ENCODE data around the gene HSPA12A. TPM values are rescaled to one million over a fixed set of nuclear protein-coding genes. Genes with fewer than 3 reads are reported as not detected.
A peak's percentile ranks its signal among the peaks of the same experiment; 100 is the strongest.

HSPA12A gene
- total and polyA plus RNA-seq, 9 of the 15 experiments (the other 6 are each of a cell fraction or from before 2014, with no cell fraction given) = 0.01 to 0.18 (median 0.04) TPM; not detected in 4

DNA sequence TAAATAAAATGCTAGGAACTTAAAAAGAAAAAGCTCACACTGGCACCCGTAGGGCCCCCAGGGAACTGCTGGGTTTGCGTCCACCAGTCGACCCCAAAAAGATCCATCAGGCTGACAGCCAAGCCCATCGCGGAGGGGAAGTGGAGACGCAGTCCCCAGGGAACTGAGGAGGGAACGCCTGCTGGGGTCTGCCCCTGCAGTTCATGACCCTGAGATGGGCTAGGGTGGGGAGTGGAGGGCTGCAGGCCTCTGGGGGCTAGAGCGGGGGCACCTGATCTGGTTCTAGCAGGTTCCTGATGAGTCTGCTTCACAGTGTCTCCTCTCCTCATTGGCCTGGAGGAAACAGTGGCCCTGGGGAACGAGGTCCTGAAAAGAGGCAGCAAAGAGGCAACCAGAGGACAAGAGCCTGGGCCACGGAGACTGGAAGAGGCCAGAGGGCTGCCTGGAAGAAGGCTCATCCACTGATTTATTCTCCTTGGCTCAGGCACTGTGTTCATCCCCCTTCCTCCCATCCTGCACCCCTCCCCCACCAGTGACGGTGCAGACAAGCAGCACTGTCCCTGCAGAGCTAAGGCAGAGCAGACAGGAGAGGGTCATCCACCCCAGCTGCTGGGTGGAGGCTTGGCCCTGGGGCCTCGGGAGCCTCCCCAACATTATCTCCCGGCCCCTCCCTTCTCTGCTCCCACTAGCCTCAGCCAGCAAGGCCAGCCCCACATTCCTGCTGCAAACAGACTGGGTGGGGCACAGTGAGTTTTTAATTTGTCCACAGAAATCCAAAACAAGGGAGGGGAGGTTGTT lies 24.7 kb upstream of the HSPA12A start:
- no peaks in the 10 kb centered on the region for H4K20me1 ChIP-seq (replicated peaks; ENCODE audit: control insufficient read depth, insufficient read depth, low read length)
- WGBS (ENCODE audit: insufficient coverage, low coverage, missing lambda C conversion rate) = 0% methylated on average over 9 of the region's 13 CpGs
- H3K79me2 ChIP-seq (ENCODE audit: control insufficient read depth, insufficient read depth, low read length) = no peaks in the 10 kb centered on the region
- no peaks in the 10 kb centered on the region; a peak in 1 of 5 replicates for H3K4me1 ChIP-seq (replicated peaks in 1 of 2; ENCODE audit: control insufficient read depth in 2 of 2, insufficient read depth in 2 of 2, low read length in 2 of 2)
- H3K9me3 ChIP-seq (replicated peaks; ENCODE audit: control insufficient read depth, insufficient read depth, low read depth, low read length) = no peaks in the 10 kb centered on the region
- H3K27me3 ChIP-seq (ENCODE audit: control insufficient read depth in 2 of 2, insufficient read depth in 2 of 2, low read length in 2 of 2) = peaks cover 0 to 23% of the 10 kb centered on the region in 2 experiments; a peak in 3 of 5 replicates
- intact Hi-C loops (cut with micrococcal nuclease) = no loop called here
- in situ Hi-C loops (cut with MboI) = no loop called here
- no peaks in the 10 kb centered on the region for H3K36me3 ChIP-seq (ENCODE audit: control insufficient read depth, insufficient read depth, low read length)
- no peak overlapping the region for H2AFZ ChIP-seq (ENCODE audit: low read depth, low read length)
- ChIA-PET POLR2A (no interaction called here), CTCF (ENCODE audit: low intra/inter-chr PET ratio) (interaction anchor here (1.3 kb wide), 1 partner anchor 85 kb away, joined by 3 read pairs; no protein-coding TSS in a partner anchor)
- no TSS peak for BruUV-seq (replicated peaks)
- no peak overlapping the region for H3K4me2 ChIP-seq (ENCODE audit: insufficient read depth, low read length)
- H3K4me3 ChIP-seq = no peak overlapping the region
- FAIRE-seq (no peak), DNase-seq (ENCODE audit: extremely low read depth in 1 of 4, low spot score in 3 of 4) (peak in 1 of 4 experiments; percentile 6), ATAC-seq (no peak)
- H3K9ac ChIP-seq (ENCODE audit: insufficient read depth in 1 of 2, low read depth in 2 of 2, low read length in 2 of 2) = no peak overlapping the region
- no peak overlapping the region for H3K27ac ChIP-seq (ENCODE audit: extremely low read depth, low read depth, low read length)
- H3K9me1 ChIP-seq (ENCODE audit: control insufficient read depth, insufficient read depth, low read length) = no peaks in the 10 kb centered on the region
- TF ChIP-seq SUPT5H (IDR thresholded peaks at IDR 0.05) (no peak), COPS2 (conservative IDR thresholded peaks at IDR 0.05) (no peak), MTA3 (IDR thresholded peaks at IDR 0.05; ENCODE audit: borderline replicate concordance) (no peak), ZNF263 (CRISPR knock-in tag; IDR thresholded peaks at IDR 0.05; ENCODE audit: borderline replicate concordance) (no peak), RBM22 (IDR thresholded peaks at IDR 0.05; ENCODE audit: low read depth, low read length, poor library complexity, severe bottlenecking) (no peak), CHD4 (IDR thresholded peaks at IDR 0.05; ENCODE audit: insufficient read depth, insufficient replicate concordance, low read depth, low read length, poor library complexity, severe bottlenecking) (no peak), MYC (IDR thresholded peaks at IDR 0.05; ENCODE audit: low read depth, low read length) (no peak), MYC (CRISPR knock-in tag; IDR thresholded peaks at IDR 0.05; ENCODE audit: borderline replicate concordance, low read depth) (no peak), DPF2 (IDR thresholded peaks at IDR 0.05) (no peak), ZNF134 (CRISPR knock-in tag; conservative IDR thresholded peaks at IDR 0.05) (no peak), ZFX (CRISPR knock-in tag; IDR thresholded peaks at IDR 0.05) (no peak), YY1 (IDR thresholded peaks at IDR 0.05; ENCODE audit: borderline replicate concordance in 1 of 3, control insufficient read depth in 1 of 3, extremely low read depth in 1 of 3, insufficient read depth in 3 of 3, insufficient read length in 1 of 3, insufficient replicate concordance in 2 of 3, low read depth in 1 of 3, low read length in 2 of 3) (no peak), PPARD (CRISPR knock-in tag; IDR thresholded peaks at IDR 0.05) (no peak)
- TF ChIP-seq, protein P1, sequence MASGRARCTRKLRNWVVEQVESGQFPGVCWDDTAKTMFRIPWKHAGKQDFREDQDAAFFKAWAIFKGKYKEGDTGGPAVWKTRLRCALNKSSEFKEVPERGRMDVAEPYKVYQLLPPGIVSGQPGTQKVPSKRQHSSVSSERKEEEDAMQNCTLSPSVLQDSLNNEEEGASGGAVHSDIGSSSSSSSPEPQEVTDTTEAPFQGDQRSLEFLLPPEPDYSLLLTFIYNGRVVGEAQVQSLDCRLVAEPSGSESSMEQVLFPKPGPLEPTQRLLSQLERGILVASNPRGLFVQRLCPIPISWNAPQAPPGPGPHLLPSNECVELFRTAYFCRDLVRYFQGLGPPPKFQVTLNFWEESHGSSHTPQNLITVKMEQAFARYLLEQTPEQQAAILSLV (tag; IDR thresholded peaks at IDR 0.05) = no peak
- TF ChIP-seq, protein P2, sequence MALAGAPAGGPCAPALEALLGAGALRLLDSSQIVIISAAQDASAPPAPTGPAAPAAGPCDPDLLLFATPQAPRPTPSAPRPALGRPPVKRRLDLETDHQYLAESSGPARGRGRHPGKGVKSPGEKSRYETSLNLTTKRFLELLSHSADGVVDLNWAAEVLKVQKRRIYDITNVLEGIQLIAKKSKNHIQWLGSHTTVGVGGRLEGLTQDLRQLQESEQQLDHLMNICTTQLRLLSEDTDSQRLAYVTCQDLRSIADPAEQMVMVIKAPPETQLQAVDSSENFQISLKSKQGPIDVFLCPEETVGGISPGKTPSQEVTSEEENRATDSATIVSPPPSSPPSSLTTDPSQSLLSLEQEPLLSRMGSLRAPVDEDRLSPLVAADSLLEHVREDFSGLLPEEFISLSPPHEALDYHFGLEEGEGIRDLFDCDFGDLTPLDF (CRISPR knock-in tag; IDR thresholded peaks at IDR 0.05) = no peak
- TF ChIP-seq, protein P3, sequence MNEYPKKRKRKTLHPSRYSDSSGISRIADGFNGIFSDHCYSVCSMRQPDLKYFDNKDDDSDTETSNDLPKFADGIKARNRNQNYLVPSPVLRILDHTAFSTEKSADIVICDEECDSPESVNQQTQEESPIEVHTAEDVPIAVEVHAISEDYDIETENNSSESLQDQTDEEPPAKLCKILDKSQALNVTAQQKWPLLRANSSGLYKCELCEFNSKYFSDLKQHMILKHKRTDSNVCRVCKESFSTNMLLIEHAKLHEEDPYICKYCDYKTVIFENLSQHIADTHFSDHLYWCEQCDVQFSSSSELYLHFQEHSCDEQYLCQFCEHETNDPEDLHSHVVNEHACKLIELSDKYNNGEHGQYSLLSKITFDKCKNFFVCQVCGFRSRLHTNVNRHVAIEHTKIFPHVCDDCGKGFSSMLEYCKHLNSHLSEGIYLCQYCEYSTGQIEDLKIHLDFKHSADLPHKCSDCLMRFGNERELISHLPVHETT (CRISPR knock-in tag; conservative IDR thresholded peaks at IDR 0.05 in 1 of 2, IDR thresholded peaks at IDR 0.05 in 1 of 2) = no peak

All from K562 (cell line).